ENCODE data around the gene NT5DC2. TPM values are rescaled to one million over a fixed set of nuclear protein-coding genes. Genes with fewer than 3 reads are reported as not detected.
"Not testable (repeated sequence)": the region's sequence is repeated elsewhere in the genome, so short reads cannot be mapped to it uniquely, and the experiment has no call there.

The NT5DC2 gene
- polyA plus RNA-seq, 3 donors = 142 to 162 (median 158) TPM

DNA sequence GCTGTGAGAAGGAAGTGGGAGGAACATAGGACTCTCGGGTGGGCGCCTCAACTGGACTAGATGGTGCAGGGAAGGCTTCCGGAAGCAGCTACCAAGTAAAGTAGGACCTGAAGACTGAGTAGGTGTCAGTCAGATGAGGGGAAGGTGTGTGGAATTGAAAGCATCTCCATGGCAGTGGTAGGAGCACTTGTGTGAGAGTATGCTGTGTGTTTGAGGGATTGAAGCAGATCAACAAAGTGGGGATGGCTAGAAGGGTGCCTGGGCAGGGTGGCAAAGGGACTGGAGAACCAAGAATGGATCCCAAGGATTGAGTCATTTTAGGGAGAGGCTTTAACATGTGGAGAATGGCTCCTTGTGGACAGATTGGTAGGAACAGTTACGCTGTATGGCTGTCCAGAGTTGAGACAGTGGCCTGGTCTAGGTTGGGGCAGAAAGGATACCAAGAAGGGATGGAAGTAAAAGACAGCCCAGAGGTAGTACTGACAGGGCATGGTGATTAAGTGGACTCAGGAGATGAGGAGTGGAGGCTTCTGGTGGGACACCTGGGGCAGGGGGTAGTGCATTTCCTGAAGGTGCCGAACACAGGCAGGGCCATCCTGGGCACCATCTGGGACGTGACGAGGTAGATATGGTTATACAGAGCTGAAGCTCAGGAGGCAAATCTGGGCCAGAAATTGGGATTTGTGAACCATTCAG, 4.2 kb upstream of the NT5DC2 start:
- DNase-seq (ENCODE audit: low read depth in 3 of 3, low spot score in 2 of 3) = no peak

- no peak for DNase-seq (ENCODE audit: low read depth in 3 of 3, low spot score in 2 of 3)
Observed at GRCh38 chr3:52537165-52537620, 3.5 kb upstream of the NT5DC2 start.

DNA sequence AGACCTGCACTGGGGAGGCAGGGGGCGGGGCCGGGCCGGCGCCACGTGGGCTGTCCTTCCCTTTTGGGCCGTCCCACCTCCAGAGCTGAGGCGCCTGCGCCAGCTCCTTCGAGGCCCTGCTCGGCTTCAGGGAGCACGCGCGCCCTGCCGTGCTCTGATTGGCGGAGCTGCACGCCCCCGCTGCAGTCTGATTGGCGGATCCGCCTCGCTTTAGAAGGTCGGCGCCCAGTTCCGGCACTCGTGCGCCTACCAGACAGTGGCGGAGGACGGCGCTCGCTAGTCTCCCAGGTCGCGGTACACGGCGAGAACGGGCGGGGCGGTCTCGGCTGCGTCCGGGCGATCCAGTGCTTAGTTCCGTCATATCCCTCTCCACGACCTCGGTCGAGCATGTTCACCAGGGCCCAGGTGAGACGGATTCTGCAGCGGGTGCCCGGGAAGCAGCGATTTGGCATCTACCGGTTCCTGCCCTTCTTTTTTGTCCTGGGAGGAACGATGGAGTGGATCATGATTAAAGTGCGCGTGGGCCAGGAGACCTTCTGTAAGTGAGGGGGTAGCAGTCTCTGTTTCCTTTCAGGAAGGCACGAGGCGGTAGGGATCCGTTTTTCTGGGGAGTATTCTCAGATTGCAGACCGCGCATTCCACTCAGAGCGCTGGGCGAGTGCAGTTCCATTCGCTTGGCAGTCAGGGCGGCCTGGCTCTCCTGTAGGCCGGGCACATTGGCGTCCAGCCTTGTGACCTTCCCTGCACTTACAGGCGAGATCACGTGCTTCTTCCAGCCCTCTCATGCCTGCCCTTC, 2.9 kb upstream of the NT5DC2 start, which contains the start of gene UQCC5:
Gene UQCC5 (plus strand): TSS at position 237 of the 796 bp plus-strand sequence. CDS start 151 bp downstream, at position 388.
- DNase-seq (ENCODE audit: low read depth in 3 of 3, low spot score in 2 of 3) = peak; percentile 83 to 95 (median 89)

DNA sequence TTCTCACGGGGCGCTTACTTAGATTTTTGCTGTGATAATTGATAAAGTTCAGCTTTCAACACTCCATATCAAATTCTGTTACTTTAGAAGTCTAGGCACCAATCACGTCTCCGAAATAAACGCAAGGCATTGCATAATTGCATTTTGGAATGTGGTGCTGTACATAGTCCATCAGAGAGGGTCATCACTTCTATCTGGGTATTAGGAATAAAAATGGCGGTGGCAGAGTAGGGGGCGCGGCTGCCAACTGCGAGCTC, 2.4 kb upstream of the NT5DC2 start:
- DNase-seq (ENCODE audit: low read depth in 3 of 3, low spot score in 2 of 3) = no peak

- no peak for DNase-seq (ENCODE audit: low read depth in 3 of 3, low spot score in 2 of 3)
Observed at GRCh38 chr3:52535411-52536111, 1.9 kb upstream of the NT5DC2 start.

DNA sequence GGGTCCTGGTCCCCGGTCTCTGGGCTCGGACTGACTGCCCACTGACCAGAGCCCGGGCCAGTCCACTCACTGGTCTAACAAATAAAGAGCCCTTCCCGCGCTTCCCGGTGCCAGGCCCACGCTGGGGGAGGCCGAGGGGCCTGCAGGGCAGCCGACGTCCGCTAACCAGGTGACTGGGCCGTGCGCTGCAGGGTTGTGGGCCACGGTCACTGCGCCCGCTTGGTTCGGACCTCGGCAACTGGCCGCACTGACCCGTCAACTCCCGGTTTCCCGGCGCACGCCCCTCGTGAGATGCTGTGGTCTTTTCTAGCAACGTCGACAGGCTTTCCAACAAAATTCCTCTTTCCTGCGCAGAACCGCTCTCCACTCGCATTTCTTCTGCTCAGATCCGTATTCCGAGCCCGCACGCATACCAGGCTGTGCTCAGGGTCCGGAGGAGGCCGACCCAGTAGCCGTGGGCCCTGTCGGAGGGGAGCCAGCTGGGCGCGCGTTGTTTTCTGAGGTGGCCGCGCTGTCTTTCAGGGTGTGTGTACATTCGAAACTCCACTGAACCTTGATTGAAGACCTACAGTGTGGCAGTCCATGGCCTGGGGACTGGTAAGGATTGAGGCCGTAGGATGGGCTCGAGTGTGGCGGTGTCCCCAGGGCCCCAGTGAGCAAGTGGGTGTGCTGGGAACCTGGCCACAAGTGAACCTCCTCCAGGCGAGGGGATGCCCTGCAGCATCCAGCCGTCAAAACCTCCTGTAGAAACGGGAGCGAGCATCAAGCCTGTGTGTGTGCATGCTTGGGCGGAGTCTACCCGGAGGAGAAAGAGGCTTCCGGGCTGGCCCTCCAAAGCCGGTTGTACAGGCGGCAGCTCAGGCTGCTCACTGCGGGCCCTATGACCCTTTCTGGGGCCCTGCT, 875 bp upstream of the NT5DC2 start:
- no peak for DNase-seq (ENCODE audit: low read depth in 3 of 3, low spot score in 2 of 3)

DNA sequence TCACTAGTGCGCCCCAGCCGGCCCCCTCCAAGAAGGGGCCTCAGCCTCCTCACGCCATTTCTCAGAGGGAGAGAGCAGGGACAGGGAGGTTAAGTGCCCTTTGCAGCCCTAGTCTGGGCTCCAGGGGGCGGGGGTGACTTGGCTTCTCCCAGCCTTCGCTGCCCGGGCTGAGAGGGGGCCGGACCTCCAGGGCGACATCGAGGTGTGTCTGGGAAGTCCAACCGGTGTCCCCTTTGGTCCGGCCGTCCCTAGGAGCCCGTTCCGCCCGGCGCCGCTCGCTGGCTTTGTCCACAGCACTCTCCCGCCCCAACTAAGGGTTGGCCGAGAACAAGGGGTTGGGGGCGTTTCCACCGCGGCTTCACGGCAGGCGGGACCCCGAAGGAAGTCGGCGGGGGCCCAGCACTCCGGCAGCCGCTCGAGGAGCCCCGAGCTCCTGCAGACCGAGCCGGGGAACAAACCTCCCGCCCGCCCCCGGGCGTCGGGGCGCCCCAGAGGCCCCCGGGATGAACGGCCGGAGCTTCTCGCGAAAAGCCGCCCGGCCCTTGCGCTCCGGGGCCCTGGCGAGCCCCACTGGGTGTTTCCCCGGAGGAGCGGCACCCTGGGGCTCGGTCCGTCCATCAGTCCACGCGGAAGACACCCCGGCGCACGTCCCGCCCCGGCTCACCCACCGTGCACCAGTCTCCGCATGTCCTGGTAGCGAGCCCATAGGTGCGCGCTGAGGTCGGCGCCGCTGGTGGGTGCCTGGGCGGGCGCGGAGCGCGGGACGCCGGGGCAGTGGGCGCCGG, 627 bp downstream of the NT5DC2 start:
- DNase-seq (ENCODE audit: low read depth in 3 of 3, low spot score in 2 of 3) = no peak

DNA sequence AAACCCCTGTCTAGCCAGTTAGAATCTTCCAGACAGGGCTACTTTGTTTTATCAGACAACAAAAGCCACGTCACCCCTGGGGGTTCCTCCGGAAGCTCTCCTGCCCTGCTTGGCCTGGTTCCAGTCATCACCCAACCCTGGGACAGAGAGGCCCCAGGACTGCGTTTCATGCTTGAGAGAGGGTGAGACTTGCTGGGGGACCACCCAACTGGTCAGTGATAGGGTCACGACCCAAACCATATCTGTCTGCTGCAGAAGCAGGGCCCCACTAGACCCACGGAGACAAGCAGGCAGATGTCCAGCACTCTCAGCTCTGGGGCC, 1.2 kb downstream of the NT5DC2 start:
- DNase-seq (ENCODE audit: low read depth in 3 of 3, low spot score in 2 of 3) = no peak

GRCh38 chr3:52531860-52532516, 1.7 kb downstream of the NT5DC2 start:
- DNase-seq (ENCODE audit: low read depth in 3 of 3, low spot score in 2 of 3) = no peak

- DNase-seq (ENCODE audit: low read depth in 3 of 3, low spot score in 2 of 3) = no peak
Observed at GRCh38 chr3:52530918-52531826, 2.5 kb downstream of the NT5DC2 start.

- no peak for DNase-seq (ENCODE audit: low read depth in 3 of 3, low spot score in 2 of 3)
Observed at GRCh38 chr3:52529376-52530333, 4.0 kb downstream of the NT5DC2 start.

DNA sequence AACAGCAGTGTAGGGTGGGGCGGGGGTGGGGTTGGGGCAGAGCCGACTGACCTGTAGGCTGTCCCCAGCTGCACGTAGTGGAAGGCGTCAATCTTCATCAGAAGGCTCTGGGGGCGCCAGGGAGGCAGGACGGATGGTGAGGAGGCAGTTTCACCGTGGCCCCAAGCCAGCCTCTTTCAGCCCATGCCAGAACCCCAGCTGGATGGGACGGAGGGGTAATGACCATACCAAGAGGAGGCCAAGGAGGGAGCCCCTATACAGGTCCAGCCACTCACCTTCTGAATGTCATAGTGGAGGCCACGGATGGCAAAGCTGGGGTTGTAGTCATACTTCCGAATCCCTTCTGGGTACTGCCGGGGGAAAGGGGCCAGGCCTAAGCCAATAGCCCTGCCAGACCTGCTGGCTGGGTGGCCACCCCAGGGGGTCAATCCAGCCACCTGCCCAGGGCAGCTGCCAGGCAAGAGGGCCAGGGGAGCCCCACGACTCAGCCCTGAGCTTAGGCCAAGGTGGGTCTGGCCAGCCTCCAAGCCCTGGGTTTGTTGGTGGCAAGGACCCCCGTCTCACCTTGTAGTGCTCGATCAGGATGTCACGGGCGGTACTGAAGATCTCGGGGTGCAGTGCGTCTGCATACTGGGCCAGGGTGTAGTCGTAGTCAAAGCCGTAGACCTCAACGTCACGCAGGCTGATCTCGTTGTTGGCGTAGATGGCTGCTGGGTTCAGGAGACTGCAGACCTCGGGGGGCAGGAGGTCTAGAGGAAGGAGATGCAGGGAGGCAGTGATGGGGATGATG, 4.9 kb downstream of the NT5DC2 start:
- no peak for DNase-seq (ENCODE audit: low read depth in 3 of 3, low spot score in 2 of 3)

GRCh38 chr3:52527732-52528585, 5.7 kb downstream of the NT5DC2 start:
- DNase-seq (ENCODE audit: low read depth in 3 of 3, low spot score in 2 of 3) = no peak

- no peak for DNase-seq (ENCODE audit: low read depth in 3 of 3, low spot score in 2 of 3)
Observed at GRCh38 chr3:52527039-52527731, 6.5 kb downstream of the NT5DC2 start.

- DNase-seq (ENCODE audit: low read depth in 3 of 3, low spot score in 2 of 3) = not testable (repeated sequence)
Observed at GRCh38 chr3:52526671-52527038, 7.0 kb downstream of the NT5DC2 start.

Measured in right renal cortex interstitium (tissue), 3 donors.